HG03135 (cell line): Measurements from ENCODE around the gene ERN2.
"Not testable (repeated sequence)": the region's sequence is repeated elsewhere in the genome, so short reads cannot be mapped to it uniquely, and the experiment has no call there.

Source experiments
- ATAC-seq: cut with Tn5 transposase; IDR thresholded peaks from one replicate; pipeline ENCODE4 v1.9.1; 2021; ENCODE audit warnings: mild to moderate bottlenecking, moderate library complexity; ENCODE audit not compliant: unreplicated experiment

Gene ERN2

DNA sequence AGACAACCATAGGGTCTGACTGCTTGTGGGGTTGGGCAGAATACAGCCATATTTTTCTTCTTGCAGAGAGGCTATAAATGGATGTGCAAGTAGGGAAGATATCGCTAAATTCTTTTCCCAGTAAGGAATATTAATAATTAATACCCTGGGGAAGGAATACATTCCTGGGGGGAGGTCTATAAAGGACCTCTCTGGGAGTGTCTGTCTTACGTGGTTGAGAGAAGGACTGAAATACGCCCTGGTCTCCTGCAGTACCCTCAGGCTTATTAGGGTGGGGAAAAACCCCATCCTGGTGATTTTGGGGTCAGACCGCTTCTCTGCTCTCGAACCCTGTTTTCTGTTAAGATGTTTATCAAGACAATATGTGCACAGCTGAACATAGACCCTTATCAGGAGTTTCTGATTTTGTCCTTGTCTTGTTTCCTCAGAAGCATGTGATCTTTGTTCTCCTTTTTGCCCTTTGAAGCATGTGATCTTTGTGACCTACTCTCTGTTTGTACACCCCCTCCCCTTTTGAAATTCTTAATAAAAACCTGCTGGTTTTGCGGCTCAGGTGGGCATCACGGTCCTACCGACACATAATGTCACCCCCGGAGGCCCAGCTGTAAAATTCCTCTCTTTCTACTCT is 9.7 kb upstream of the ERN2 start:
- not testable (repeated sequence) for ATAC-seq

- no peak for ATAC-seq
Observed at GRCh38 chr16:23716484-23716883, 3.5 kb upstream of the ERN2 start.

- ATAC-seq: no peak
Observed at GRCh38 chr16:23711785-23712184, 1.2 kb downstream of the ERN2 start.

- ATAC-seq: no peak
Observed at GRCh38 chr16:23710504-23710903, 2.5 kb downstream of the ERN2 start.

- ATAC-seq: no peak
Observed at GRCh38 chr16:23710008-23710407, 3.0 kb downstream of the ERN2 start.

DNA sequence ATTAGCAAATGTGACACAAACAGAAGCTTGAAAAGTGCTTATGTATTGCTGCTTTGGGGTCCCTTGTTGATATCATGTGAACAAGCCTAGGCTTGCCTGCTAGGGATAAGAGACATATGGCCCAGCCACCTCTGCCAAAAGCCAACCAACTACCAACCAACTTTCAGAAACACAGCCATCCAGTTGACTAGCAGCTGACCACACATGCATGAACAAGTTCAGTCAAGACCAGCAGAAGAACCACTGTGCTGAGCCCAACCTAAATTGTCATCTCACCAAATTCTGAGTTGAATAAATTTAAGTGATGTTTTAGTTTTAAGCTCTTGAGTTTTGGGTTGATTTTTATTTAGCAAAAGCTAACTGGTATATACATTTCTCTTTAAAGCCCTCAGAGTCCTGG is 3.5 kb downstream of the ERN2 start:
- no peak for ATAC-seq

GRCh38 chr16:23706439-23706838 is 6.6 kb downstream of the ERN2 start:
- no peak for ATAC-seq

GRCh38 chr16:23705517-23705902 is 7.5 kb downstream of the ERN2 start:
- ATAC-seq: no peak

DNA sequence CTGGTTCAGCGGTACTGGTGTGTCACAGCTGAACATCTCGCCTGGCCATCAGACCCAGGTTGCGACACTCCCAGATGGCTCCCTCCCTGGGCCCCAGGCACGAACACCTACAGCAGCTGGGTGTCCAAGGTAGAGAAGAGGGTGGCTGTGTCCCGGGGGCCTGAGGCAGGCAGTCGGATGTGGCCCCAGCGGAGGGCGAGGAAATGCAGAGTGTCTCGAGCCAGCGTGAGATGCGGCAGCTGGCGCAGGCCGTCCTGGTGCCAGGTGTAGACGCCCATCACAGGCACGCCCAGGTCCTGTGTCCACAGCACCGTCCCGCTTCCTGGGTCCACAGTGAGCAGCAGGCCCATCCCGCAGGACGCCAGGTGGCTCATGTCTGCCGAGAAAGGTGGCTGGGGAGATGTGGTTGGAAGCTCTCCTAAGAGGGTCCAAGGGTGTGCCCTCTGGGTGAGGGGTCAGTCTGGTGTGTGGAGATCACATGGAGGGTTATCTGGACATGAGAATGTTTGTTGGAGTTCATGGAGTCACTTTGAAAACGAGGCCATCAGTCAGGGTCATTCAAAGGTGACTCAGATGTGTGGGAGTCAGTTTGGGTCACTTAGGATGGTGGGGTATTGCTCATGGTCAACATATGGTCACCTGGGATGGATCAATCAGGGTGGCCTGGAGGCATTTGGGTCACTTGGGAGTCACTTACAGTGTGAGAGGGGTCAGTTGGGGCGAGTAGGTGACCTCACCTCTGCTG is 8.1 kb downstream of the ERN2 start:
- ATAC-seq: no peak

DNA sequence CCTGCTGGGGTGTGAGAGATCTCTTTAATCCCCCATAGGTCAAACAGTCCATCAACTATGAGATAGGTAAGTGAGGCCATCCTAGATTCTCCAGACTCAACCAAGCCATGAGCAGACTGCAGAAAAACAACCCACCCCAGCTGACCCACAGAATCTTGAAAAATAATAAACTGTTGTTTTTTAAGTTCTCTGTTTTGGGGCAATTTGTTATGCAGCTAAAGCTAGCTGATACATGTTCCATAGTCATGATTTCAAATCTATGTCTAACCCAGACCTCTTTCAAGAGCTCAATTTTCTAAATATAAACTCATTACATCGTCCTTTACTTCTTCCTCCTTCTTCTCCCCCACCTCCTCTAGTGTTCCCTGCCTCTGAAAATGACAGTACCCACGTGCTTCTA is 10.1 kb downstream of the ERN2 start:
- ATAC-seq: no peak

DNA sequence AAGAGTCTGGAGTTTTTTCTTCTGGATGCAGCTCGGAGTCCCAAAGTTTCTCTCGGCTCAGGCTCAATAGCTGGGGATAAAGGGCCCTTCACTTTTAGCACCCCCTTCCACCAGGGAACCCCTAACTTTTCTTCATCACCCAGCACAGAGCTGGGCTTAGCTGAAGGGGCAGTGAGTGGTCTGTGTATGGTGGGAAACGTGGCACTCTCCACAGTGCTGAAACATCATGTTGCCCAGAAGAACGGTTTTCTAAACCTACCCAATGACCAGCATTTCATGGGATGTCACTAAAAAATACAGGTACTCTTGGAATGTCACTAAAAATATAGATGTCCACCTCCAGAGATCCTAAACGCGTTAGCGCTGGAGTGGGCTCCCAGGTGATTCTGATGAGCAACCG is 12.0 kb downstream of the ERN2 start:
- no peak for ATAC-seq

GRCh38 chr16:23700509-23700908 is 12.5 kb downstream of the ERN2 start:
- no peak for ATAC-seq

DNA sequence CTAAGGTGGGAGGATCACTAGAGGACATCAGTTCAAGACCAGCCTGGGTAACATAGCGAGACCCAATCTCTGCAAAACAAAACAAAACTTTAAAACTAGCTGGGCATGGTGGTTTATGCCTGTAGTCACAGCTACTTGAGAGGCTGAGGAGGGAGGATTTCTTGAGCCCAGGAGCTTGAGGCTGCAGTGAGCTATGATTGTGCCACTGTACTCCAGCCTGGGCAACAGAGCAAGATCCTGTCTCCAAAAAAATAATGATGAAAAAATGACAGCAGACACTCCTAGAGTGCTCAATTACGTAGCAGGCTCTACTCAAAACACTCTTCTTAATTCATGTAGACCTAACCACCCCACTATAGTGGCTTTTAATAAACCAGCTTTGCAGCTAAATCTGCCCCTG is 12.9 kb downstream of the ERN2 start:
- ATAC-seq: no peak

- no peak for ATAC-seq
Observed at GRCh38 chr16:23699100-23699499, 13.9 kb downstream of the ERN2 start.

GRCh38 chr16:23695756-23696155 is 17.3 kb downstream of the ERN2 start:
- no peak for ATAC-seq

- no peak for ATAC-seq
Observed at GRCh38 chr16:23694644-23695373, 18.2 kb downstream of the ERN2 start.

DNA sequence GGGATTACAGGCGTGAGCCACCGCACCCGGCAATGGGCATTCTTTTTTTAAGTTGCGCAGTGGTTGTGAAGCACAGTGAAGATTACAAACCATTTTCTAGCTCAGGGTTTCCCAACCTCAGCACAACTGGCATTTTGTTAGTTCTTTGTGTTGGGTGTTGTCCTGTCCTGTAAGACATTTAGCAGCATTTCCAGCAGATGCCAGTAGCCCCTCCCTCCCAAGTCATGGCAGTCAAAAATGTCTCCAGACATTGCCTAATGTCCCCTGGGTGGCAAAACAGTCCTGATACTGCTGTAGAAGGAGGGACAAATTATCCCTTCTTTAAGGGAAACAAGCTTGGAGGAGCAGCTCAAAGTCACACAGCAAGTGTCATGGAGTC is 18.8 kb downstream of the ERN2 start:
- no peak for ATAC-seq

DNA sequence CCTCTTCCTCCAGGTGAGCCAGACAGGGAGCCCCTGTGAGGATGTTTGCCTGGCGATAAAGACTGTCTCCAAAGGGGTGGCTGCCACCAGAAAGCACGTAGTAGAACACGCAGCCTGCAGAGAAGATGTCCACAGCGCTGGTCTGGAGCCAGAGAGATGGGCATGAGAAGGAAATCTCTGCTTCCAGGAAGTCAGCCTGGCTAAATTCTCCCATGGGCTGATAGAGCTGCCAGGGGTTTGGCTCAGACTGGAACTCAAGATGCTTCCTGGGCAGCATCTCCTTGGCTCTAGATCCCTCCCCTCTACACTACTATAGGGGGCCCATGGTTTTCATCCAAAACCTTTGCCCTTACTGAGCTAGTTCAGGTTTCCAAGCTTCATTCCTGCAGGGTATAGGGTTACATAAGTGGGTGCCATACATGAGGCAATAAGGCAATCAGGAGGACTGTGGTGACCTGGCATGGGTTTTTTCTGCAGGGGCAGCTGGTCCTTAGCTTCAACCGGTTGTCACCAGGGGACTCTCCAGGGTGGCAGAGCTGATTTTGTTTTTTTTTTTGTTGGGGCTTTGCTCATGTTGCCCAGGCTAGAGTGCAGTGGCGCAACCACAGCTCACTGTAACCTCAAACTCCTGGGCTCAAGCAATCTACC is 20.7 kb downstream of the ERN2 start:
- ATAC-seq: no peak

GRCh38 chr16:23691483-23692189 is 21.4 kb downstream of the ERN2 start:
- no peak for ATAC-seq

DNA sequence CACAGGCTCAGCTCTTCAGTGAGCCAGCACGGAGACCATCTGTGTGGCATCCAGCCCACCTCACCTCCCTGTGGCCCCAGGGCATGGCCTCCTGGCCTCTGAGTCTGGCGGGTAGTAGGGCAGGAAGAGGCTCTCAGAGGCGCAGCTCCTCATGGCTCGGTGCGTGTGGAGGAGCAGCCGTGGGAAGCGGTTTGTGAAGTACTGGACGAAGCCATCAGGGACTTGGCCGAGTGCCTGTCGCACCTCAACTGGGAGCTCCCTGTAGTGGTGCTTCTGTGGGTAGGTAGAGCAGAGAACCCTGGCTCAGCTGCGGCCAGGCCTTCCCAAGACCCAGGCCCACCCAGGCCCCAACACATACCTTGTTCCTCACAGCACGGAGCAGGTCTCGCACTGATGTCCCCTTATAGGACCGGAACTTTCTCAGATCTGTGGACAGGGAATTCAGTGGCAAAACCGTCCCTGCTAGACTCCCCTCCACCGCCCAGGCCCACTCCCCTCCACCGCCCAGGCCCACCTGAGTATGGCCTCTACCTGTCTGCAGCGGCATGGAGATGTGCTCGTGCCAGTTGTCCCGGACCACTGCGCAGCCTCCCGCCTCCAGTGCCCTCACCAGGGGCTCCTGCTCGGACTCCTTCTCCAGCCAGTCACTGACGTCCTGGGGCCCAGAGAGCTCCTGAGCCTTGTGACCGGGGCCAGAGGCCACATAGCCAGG is 22.1 kb downstream of the ERN2 start:
- ATAC-seq: no peak
